NCI-H1694 treated with DMSO at 0.1 percent for 48 hours (cell line): Measurements from ENCODE around the gene IL12RB2.
"Not testable (repeated sequence)": the region's sequence is repeated elsewhere in the genome, so short reads cannot be mapped to it uniquely, and the experiment has no call there.

Source experiments
- DNase-seq: peaks from one replicate; lab custom pipeline; 2025; lab: John Stamatoyannopoulos, UW

Gene IL12RB2

DNA sequence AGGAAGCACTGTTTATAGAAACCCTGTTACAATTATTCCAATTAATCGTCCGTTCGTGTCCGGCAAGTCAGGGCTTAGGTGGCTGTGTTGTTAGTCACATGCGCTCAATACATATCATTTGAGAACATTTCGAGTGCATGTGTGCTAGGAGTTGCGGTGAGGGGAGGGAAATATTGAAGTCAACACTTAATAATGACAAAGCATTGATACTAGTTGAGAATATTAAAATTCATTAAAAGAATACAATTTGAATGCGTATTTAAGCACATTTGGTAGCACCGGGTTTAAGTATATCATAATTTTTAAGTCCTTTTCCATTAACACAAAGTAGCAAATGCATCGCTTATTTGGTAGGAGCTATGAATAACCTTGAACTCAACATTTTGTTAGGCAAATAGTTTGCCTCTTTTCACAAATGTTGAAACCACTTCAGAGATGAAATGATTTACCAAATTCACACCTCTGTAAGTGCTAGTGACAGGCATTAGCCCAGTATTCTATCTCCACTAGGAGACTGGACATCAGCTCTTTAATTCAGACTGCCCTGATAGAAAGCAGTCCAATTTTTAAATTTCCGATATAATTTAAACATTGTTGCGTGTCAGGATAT, 123.6 kb downstream of the IL12RB2 start:
- no peak for DNase-seq

DNA sequence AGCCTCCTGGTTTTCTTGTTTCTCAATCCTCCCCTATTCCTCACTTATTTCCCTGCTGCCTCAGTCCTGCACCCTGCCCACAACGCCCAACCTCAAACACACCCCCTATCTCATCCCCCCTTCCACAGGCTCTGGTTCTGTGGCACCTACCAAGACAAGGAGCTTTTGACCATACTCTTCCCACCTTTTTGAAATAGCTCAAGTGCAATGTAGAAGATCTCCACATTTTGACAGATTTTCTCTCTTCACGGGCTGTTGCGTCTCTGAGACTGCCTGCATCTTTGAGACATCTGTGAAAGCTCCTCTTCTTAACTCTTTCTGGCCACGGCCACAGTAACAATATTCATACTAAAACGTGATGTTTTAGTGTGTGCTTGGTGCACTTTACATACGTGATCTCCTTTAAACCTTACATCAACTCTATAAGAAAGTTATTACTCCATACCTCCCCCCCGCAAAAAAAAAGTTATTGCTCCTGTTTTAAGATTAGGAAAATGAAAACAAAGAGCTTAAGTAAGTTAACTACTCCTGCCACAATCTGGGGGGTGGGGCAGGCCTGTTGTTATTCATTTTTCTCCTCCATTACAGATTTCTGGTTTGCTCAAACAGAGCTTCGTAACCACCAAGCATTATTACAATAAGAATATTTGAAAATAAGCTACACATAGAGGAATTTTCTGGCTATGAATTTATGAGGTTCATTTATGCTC, 124.4 kb downstream of the IL12RB2 start:
- no peak for DNase-seq

DNA sequence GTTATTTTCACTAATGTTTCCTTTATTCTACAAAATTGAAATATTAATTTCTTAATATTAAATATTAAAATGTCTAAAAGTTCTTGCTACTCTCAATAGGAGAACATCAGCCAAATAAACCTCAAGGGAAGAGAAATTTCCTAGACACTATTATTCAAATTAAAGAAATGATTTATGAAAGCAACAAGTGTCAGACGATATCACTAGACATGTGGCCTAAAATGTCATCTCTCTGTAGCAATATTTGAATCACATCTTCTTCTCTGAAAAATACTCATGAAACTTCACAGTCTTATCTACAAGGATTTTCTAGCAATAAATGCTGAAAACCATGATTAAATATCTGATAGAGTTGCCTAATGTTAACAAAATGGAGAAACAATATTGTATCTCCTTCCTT, 125.1 kb downstream of the IL12RB2 start:
- DNase-seq: no peak

DNA sequence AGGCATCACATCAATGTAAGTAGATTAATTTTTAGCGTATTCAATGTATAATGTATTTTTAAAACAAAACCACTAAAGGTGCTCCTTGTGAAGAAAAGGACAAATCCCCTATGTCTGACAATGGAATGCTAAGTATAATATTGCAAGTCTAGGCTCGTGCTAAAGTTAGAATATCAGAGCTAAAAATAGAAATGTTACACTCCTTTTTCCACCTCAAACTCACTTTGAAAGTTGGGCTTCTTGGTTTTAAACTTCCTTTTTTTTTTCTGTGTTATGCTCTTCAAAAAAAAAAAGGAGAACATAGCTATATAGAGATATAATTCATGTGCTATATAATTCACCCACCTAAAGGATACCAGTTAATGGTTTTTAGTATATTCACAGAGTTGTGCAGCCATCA, 126.2 kb downstream of the IL12RB2 start:
- DNase-seq: no peak

DNA sequence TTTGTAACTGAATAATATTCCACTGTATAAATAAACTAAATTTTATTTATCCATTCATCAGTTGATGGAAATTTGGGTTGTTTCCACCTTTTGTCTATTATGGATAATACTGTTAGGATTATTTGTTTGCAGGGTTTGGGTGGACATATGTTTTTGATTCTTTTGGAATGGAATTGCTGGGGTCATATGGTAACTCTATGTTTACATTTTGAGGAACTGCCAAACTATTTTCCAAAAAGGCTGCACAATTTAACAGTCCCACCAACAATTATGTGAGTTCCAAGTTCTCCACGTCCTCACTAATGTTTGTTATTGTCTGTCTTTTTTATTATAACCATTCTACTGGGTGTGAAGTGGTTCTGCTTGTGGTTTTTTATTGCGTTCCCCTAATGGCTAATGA, 126.8 kb downstream of the IL12RB2 start:
- DNase-seq: no peak

DNA sequence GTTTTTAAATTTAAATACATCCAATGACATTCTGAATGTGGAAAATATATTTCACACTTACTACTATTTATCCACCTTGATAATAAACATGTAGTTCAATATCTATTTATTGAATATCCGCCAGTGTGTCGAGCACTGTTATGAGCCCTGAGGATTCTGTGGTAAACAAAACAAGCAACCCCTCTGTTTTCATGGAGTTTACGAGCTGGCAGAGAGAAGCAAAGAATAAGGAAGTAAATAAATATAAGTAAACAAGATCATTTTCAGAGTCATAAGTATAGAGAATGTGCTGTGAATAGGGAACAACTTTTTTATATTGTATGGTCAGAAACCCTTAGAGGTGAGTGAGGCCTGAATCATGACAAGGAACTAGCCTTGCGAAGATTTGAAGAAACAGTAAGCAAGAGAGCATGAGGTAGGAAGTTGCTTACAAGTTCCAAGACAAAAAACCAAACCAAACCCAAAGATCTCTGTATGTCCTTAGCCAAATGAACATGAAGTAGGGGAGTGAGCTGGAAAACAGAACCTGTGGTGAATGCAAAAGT, 128.9 kb downstream of the IL12RB2 start:
- no peak for DNase-seq

DNA sequence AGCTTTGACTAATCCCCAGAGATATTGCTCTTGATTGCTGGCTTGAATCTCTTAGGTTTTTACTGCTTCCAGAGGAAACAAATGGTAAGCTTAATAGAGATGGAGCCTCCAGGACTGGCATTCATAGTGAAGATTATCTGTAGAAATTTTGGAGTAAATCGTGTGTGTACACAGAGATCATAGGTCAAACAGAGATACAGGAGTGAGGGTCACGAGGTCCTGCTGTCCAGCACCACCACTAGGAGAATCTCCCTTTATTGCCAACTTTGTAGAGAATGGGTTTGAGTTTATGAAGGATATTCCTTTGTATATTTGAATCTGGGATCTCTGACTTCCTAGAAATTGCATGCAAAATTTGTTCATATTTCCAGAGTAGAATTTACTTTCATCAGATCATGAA, 130.3 kb downstream of the IL12RB2 start:
- DNase-seq: no peak

DNA sequence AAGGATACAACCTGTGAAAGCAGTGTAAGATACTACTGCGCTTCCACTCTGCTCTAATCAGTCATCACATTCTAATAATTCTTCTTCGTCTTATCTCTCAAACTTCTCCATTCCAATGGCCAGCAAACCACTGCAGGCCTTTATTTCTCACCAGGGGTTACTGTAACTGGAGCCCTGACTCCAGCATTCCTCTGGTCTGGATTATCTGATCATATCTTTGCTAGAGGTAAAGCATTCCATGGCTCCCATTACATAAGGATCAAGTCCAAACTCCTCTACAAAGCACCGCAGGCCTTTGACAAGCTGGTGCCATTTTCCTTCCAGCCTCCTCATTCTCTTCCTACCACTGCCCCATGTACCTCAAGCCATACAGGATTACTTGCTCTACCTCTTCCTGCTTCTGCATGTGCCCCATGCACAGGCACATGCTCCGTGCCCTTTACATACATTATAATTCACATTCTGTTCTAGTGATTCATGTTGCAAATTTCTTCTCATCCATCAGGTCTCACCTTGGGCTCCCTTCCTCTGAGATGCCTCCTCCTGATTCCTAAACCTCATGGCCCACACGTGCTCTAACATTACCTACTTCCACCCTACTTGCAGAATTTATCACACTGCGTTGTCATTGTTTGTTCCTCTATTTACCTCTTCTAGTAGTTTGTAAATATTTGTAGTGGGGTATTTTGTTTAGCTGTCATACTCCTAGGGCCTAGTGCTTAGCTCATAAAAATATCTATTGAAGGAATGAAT, 131.8 kb downstream of the IL12RB2 start:
- no peak for DNase-seq

DNA sequence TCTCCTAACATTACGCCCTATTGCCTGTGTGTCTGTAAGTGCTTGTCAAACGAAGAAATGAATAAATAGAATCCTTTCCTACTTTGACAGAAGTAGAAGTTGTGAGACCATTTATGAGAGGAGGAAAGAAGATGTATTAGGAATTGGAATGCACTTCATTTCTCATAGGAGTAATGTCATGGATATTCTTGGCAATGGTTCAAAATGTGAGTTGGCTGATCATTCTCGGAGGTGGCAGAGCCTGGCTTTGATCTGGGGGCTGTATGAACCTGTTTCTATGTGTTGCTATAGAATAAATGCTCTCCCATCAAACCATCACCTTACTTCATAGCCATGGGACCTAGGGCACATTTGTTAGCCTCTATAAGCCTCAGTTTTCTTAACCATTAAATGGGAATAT, 132.7 kb downstream of the IL12RB2 start:
- no peak for DNase-seq

DNA sequence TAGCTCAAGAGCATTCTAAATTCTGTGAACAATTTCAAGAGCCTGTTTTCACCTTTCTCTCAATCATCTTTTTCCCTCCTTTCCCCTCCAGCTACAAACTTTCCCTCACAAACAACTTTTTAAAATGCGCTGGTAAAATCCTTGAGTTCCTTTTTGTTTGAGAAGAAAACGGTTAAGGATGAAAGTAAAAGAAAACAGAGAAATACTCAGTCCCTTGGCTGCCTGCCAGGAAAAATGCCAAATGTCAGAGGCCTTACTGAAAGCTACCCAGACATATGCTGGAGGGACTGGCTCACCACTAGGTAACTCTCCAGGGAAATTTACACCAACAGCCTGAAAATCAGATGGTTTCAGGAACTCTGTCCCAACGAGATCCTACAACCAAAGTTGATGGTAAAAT, 133.5 kb downstream of the IL12RB2 start:
- peak; percentile 36 for DNase-seq

DNA sequence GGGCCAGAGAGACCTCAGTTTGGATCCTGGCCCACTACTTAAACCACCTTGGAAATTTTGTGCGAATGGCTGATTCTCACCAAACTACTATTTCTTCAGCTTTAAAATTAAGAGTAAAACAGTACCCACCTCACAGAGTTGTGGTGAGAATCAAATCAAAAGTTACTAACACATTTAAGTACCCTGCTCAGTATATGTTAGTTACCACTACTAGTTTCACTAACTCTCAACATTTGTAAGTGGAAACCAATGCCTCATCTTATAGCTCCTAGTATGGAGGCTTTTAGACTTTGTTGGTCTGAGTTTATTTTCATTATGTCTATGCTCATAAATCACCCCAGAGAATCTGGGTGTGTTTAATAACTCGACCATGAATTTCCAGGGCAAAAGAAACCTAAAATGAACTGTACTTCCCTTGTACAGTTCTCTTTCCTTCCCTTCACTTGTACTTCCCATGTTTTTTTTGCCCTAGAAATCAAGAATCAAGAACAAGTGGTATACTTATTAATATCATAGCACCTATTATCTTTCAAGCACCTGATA, 134.1 kb downstream of the IL12RB2 start:
- no peak for DNase-seq

DNA sequence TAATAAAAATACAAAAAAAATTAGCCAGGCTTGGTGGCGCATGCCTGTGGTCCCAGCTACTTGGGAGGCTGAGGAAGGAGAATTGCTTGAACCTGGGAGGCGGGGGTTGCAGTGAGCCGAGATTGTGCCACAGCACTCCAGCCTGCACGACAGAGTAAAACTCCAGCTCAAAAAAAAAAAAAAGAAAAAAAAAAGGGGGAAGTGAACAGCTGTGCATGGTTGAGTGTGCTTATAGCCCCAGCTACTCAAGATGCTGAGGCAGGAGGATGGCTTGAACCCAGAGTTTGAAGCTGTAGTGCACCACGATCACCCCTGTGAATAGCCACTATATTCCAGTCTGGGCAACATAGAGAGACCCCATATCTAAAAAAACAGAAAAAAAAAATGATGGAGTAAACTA, 138.3 kb downstream of the IL12RB2 start:
- DNase-seq: not testable (repeated sequence)
